HEK293 (cell line): ENCODE data around the gene WDR47.

Source experiments
- CTCF ChIA-PET: fragments of 350-600 bp; formaldehyde crosslinking; extraction: SDS; loops from one replicate; lab custom pipeline; 2021; ENCODE audit warnings: antibody characterized with exemption; lab: Yijun Ruan, JAX
- POLR2A ChIA-PET: fragments of 300-600 bp; formaldehyde crosslinking; extraction: SDS; loops from one replicate; lab custom pipeline; 2020; ENCODE audit warnings: antibody characterized with exemption, inconsistent platforms; lab: Yijun Ruan, JAX
- H3K27ac ChIP-seq: fragments of 200-500 bp; sonication (Bioruptor generic); 2 replicates; pipeline ENCODE4 v1.5.1; 2014; ENCODE audit warnings: low read depth, low read length, control low read depth, inconsistent platforms; ENCODE audit errors: extremely low read depth
- H3K36me3 ChIP-seq, 2 experiments: fragments of 200-500 bp in 1 of 2; sonication (Bioruptor generic) in 1 of 2; 1 replicate in 1 of 2; 2 replicates in 1 of 2; pipeline ENCODE4 v1.5.1; 2014 to 2017; ENCODE audit warnings: inconsistent platforms in 2 of 2, low read length in 2 of 2; ENCODE audit not compliant: control insufficient read depth in 2 of 2, insufficient read depth in 1 of 2
- H3K4me1 ChIP-seq: fragments of 200-500 bp; sonication (Bioruptor generic); 2 replicates; pipeline ENCODE4 v1.5.1; 2014; ENCODE audit warnings: mild to moderate bottlenecking, low read length, inconsistent platforms; ENCODE audit not compliant: control insufficient read depth, insufficient read depth
- H3K4me3 ChIP-seq: 2 replicates; pipeline ENCODE4 v1.5.1; 2011; ENCODE audit warnings: low read depth, mild to moderate bottlenecking, control low read depth, low read length, moderate library complexity
- H3K9me3 ChIP-seq: fragments of 200-500 bp; sonication (Bioruptor generic); 2 replicates; pipeline ENCODE4 v1.5.1; 2014; ENCODE audit warnings: low read depth, low read length, inconsistent platforms; ENCODE audit not compliant: control insufficient read depth, insufficient read depth
- BCL11A ChIP-seq: fragments of 450-650 bp; formaldehyde crosslinking; IDR thresholded peaks from 2 replicates; pipeline ENCODE4 v1.5.1; 2016; ENCODE audit warnings: low read depth, missing biosample characterization, missing genetic modification characterization
- HOXA7 ChIP-seq: sonication (generic); formaldehyde crosslinking; IDR thresholded peaks from 2 replicates; pipeline ENCODE4 v1.8.1; 2022; ENCODE audit warnings: missing genetic modification reagents, borderline replicate concordance
- KLF1 ChIP-seq: fragments of 450-650 bp; formaldehyde crosslinking; IDR thresholded peaks from 2 replicates; pipeline ENCODE4 v1.5.1; 2016; ENCODE audit warnings: missing biosample characterization, missing genetic modification characterization
- KLF9 ChIP-seq: fragments of 450-650 bp; formaldehyde crosslinking; IDR thresholded peaks from 2 replicates; pipeline ENCODE4 v1.5.1; 2016; ENCODE audit warnings: missing biosample characterization, missing genetic modification characterization, low read depth
- SETDB1 ChIP-seq: IDR thresholded peaks from one replicate; pipeline ENCODE4 v1.6.1; 2017; ENCODE audit warnings: mild to moderate bottlenecking, low read length, moderate library complexity, mixed read lengths; ENCODE audit not compliant: insufficient read length
- SP3 ChIP-seq: fragments of 450-650 bp; formaldehyde crosslinking; IDR thresholded peaks from 2 replicates; pipeline ENCODE4 v1.5.1; 2016; ENCODE audit warnings: missing biosample characterization, missing genetic modification characterization
- YY2 ChIP-seq: fragments of 450-650 bp; formaldehyde crosslinking; IDR thresholded peaks from 2 replicates; pipeline ENCODE4 v1.5.1; 2016; ENCODE audit warnings: missing biosample characterization, missing genetic modification characterization
- ZBTB20 ChIP-seq: fragments of 450-650 bp; formaldehyde crosslinking; IDR thresholded peaks from 2 replicates; pipeline ENCODE4 v1.5.1; 2016; ENCODE audit warnings: missing biosample characterization, missing genetic modification characterization
- ZNF133 ChIP-seq: fragments of 450-650 bp; formaldehyde crosslinking; IDR thresholded peaks from 2 replicates; pipeline ENCODE4 v1.5.1; 2016; ENCODE audit warnings: missing biosample characterization, missing genetic modification characterization
- ZNF155 ChIP-seq: fragments of 450-650 bp; formaldehyde crosslinking; IDR thresholded peaks from 2 replicates; pipeline ENCODE4 v1.5.1; 2016; ENCODE audit warnings: missing biosample characterization, missing genetic modification characterization
- ZNF2 ChIP-seq: fragments of 450-650 bp; formaldehyde crosslinking; IDR thresholded peaks from 2 replicates; pipeline ENCODE4 v1.5.1; 2016; ENCODE audit warnings: missing biosample characterization, missing genetic modification characterization
- ZNF335 ChIP-seq: fragments of 450-650 bp; formaldehyde crosslinking; conservative IDR thresholded peaks from 2 replicates; pipeline ENCODE4 v1.5.1; 2016; ENCODE audit warnings: missing biosample characterization, missing genetic modification characterization
- ZNF341 ChIP-seq: fragments of 450-650 bp; formaldehyde crosslinking; IDR thresholded peaks from 2 replicates; pipeline ENCODE4; 2016; ENCODE audit warnings: low read depth, missing biosample characterization, missing genetic modification characterization
- ZNF514 ChIP-seq: fragments of 450-650 bp; formaldehyde crosslinking; IDR thresholded peaks from 2 replicates; pipeline ENCODE4 v1.5.1; 2016; ENCODE audit warnings: missing biosample characterization, missing genetic modification characterization
- ZNF629 ChIP-seq: fragments of 450-650 bp; formaldehyde crosslinking; IDR thresholded peaks from 2 replicates; pipeline ENCODE4 v1.5.1; 2017; ENCODE audit warnings: missing biosample characterization, missing genetic modification characterization
- ZNF664 ChIP-seq: fragments of 450-650 bp; formaldehyde crosslinking; IDR thresholded peaks from 2 replicates; pipeline ENCODE4 v1.5.1; 2016; ENCODE audit warnings: missing biosample characterization, missing genetic modification characterization
- ZNF677 ChIP-seq: fragments of 450-650 bp; IDR thresholded peaks from 2 replicates; pipeline ENCODE4 v1.5.0; 2018; ENCODE audit warnings: missing biosample characterization, mild to moderate bottlenecking, missing genetic modification characterization, moderate library complexity
- ZNF76 ChIP-seq: fragments of 450-650 bp; formaldehyde crosslinking; IDR thresholded peaks from 2 replicates; pipeline ENCODE4; 2016; ENCODE audit warnings: low read depth, missing biosample characterization, missing genetic modification characterization, borderline replicate concordance
- ZNF837 ChIP-seq: fragments of 450-650 bp; formaldehyde crosslinking; IDR thresholded peaks from 2 replicates; pipeline ENCODE4 v1.5.1; 2016; ENCODE audit warnings: missing biosample characterization, missing genetic modification characterization
- ZNF843 ChIP-seq: fragments of 450-650 bp; formaldehyde crosslinking; IDR thresholded peaks from 2 replicates; pipeline ENCODE4 v1.5.1; 2016; ENCODE audit warnings: missing biosample characterization, missing genetic modification characterization
- TF ChIP-seq, protein P1 (sequence below): fragments of 450-650 bp; formaldehyde crosslinking; optimal IDR thresholded peaks from 2 replicates; pipeline ENCODE3; 2016; ENCODE audit warnings: missing biosample characterization, mild to moderate bottlenecking, missing genetic modification characterization
- TF ChIP-seq, protein P2 (sequence below): fragments of 450-650 bp; formaldehyde crosslinking; IDR thresholded peaks from 2 replicates; pipeline ENCODE4 v1.5.1; 2017; ENCODE audit warnings: missing biosample characterization, missing genetic modification characterization
- TF ChIP-seq, protein P3 (sequence below): fragments of 450-650 bp; formaldehyde crosslinking; IDR thresholded peaks from 2 replicates; pipeline ENCODE4 v1.5.1; 2017; ENCODE audit warnings: missing biosample characterization, missing genetic modification characterization
- TF ChIP-seq, protein P4 (sequence below): fragments of 450-650 bp; formaldehyde crosslinking; IDR thresholded peaks from 2 replicates; pipeline ENCODE4 v1.5.1; 2016; ENCODE audit warnings: missing biosample characterization, missing genetic modification characterization

The WDR47 gene

DNA sequence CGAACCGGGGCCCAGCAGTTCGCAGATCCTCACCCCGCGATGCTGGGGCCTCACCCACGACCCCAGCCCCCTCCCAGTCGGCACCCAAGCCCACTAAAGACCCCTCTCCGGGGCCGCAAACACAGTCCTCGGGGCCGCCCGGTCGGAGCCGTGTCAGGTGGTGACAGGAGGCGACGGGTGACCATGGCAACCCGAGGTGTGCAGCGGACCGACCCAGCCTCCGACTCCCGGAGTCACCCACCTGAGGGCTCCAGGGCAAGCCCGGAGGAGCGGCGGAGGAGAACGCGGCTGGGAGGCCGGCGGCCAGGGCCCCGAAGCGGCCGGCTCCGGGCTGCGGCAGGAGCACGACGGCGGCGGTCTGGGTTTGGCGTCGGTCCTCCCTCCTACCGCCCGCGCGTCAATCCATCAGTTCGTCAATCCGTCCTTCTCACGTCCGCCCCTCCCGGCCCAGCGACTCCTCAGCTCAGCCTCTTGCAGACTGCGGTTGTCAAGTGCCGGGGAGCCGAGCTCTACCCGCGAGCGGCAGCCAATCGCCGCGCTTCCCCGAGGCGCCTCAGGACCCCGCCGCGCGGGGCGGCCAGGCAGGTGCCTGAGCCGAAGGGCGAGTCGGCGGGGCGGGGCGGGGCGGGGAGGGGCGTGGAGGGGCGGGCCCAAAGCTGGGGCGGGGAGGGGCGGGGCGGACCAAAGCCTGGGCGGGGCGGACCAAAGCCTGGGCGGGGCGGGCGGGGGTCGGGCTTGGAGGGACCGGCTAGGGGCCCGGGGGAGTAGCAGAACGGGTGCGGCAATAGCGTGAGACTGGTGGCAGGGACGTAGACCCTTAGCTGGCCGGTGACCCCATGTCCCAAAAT, at the start of gene WDR47 (continued):
- TF ChIP-seq ZNF335 (peak; percentile 61), ZNF664 (tag by site-specific recombination) (no peak), ZNF133 (tag by site-specific recombination) (no peak), ZNF155 (tag by site-specific recombination) (no peak), SP3 (peak; percentile 66; the same call in 1 of the 2 replicates), HOXA7 (CRISPR knock-in tag) (no peak), ZNF2 (tag by site-specific recombination) (peak; percentile 59; the same call in 1 of the 2 replicates), ZNF629 (tag by site-specific recombination) (peak; percentile 31; the same call in 1 of the 2 replicates), ZNF843 (peak; percentile 57; the same call in 1 of the 2 replicates), ZNF514 (no peak), BCL11A (tag by site-specific recombination) (no peak), YY2 (tag by site-specific recombination) (peak; percentile 14; the same call in 1 of the 2 replicates), ZNF837 (tag by site-specific recombination) (no peak), ZNF677 (peak; percentile 23; the same call in 1 of the 2 replicates), ZNF341 (tag by site-specific recombination) (peak; percentile 56; the same call in 1 of the 2 replicates), SETDB1 (no peak)
- TF ChIP-seq, protein P1, sequence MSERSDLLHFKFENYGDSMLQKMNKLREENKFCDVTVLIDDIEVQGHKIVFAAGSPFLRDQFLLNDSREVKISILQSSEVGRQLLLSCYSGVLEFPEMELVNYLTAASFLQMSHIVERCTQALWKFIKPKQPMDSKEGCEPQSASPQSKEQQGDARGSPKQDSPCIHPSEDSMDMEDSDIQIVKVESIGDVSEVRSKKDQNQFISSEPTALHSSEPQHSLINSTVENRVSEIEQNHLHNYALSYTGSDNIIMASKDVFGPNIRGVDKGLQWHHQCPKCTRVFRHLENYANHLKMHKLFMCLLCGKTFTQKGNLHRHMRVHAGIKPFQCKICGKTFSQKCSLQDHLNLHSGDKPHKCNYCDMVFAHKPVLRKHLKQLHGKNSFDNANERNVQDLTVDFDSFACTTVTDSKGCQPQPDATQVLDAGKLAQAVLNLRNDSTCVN (tag by site-specific recombination) = peak; percentile 72
- TF ChIP-seq, all 188 proteins: peak for 51

DNA sequence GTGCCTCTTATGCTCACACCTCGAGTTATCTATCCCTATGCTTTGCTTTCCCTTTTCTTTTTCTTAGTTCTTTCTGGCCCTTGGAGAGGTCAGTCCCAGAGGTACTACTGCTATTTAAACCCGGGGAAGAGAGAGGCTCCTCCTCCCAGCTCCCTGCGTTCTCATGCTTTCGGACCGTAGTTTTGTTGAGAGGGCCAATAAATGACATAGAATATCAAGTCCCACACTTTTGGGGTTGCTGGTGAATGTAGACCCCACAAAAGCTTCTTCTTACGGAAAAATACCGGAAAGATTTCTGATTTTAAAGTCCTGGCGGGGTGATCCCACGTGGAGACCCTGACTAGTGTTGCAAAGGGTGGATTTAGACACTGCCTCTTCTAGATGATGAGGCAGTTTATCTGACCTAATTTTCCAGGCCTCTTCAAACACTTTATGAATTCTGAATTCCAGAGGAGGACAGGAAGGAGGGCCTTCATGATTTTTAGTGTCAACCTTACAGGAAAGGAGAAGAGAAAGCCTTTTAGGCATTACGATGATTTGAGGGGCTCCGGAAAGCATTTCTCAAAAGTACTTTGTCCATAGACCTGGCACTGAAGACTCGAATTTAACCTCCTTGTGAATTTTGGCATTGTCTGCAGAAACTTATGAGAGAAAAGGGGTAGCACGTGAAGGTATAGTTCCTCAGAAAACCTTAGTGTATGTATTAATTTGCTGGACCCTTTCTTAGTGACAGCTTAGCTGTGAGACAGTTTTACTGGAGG, 49.4 kb upstream of the WDR47 start:
- no peaks in the 10 kb centered on the region for H3K9me3 ChIP-seq
- H3K27ac ChIP-seq = peak overlapping the region; percentile 64
- POLR2A ChIA-PET = interaction anchor here (0.6 to 3.4 kb wide), 6 partner anchors 9 to 128 kb away, joined by 3 to 68 read pairs (median 4); partner anchors contain the start of genes CLCC1, TAF13 and WDR47
- TF ChIP-seq KLF9 (tag by site-specific recombination) (peak; percentile 43; the same call in 1 of the 2 replicates), SP3 (peak; percentile 73; the same call in 1 of the 2 replicates), ZBTB20 (tag by site-specific recombination) (peak; percentile 53; the same call in 1 of the 2 replicates), KLF1 (tag by site-specific recombination) (no peak), ZNF76 (tag by site-specific recombination) (0 out of 2 replicates have a peak, but pooled peaks have one; percentile 76)
- TF ChIP-seq, protein P2, sequence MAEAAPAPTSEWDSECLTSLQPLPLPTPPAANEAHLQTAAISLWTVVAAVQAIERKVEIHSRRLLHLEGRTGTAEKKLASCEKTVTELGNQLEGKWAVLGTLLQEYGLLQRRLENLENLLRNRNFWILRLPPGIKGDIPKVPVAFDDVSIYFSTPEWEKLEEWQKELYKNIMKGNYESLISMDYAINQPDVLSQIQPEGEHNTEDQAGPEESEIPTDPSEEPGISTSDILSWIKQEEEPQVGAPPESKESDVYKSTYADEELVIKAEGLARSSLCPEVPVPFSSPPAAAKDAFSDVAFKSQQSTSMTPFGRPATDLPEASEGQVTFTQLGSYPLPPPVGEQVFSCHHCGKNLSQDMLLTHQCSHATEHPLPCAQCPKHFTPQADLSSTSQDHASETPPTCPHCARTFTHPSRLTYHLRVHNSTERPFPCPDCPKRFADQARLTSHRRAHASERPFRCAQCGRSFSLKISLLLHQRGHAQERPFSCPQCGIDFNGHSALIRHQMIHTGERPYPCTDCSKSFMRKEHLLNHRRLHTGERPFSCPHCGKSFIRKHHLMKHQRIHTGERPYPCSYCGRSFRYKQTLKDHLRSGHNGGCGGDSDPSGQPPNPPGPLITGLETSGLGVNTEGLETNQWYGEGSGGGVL (tag by site-specific recombination) = peak; percentile 4; the same call in 1 of the 2 replicates
- TF ChIP-seq, protein P3, sequence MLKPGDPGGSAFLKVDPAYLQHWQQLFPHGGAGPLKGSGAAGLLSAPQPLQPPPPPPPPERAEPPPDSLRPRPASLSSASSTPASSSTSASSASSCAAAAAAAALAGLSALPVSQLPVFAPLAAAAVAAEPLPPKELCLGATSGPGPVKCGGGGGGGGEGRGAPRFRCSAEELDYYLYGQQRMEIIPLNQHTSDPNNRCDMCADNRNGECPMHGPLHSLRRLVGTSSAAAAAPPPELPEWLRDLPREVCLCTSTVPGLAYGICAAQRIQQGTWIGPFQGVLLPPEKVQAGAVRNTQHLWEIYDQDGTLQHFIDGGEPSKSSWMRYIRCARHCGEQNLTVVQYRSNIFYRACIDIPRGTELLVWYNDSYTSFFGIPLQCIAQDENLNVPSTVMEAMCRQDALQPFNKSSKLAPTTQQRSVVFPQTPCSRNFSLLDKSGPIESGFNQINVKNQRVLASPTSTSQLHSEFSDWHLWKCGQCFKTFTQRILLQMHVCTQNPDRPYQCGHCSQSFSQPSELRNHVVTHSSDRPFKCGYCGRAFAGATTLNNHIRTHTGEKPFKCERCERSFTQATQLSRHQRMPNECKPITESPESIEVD (tag by site-specific recombination) = no peak
- TF ChIP-seq, protein P4, sequence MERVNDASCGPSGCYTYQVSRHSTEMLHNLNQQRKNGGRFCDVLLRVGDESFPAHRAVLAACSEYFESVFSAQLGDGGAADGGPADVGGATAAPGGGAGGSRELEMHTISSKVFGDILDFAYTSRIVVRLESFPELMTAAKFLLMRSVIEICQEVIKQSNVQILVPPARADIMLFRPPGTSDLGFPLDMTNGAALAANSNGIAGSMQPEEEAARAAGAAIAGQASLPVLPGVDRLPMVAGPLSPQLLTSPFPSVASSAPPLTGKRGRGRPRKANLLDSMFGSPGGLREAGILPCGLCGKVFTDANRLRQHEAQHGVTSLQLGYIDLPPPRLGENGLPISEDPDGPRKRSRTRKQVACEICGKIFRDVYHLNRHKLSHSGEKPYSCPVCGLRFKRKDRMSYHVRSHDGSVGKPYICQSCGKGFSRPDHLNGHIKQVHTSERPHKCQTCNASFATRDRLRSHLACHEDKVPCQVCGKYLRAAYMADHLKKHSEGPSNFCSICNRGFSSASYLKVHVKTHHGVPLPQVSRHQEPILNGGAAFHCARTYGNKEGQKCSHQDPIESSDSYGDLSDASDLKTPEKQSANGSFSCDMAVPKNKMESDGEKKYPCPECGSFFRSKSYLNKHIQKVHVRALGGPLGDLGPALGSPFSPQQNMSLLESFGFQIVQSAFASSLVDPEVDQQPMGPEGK (tag by site-specific recombination) = peak; percentile 73; the same call in 1 of the 2 replicates
- TF ChIP-seq, all 188 proteins: peak for 6
- CTCF ChIA-PET = interaction anchor here (0.6 to 2.2 kb wide), 8 partner anchors 9 to 309 kb away, joined by 3 to 13 read pairs (median 3); a partner anchor contains a TSS
- peak overlapping the region; percentile 98 for H3K4me3 ChIP-seq
- no peaks in the 10 kb centered on the region for H3K4me1 ChIP-seq
- peaks cover 3 to 22% of the 10 kb centered on the region in 2 experiments; a peak in 2 of 3 replicates for H3K36me3 ChIP-seq
